SJSA1 (cell line): ENCODE results near the gene TFAP2D. TPM values are rescaled to one million over a fixed set of nuclear protein-coding genes. Genes with fewer than 3 reads are reported as not detected.

Experiments
- DNase-seq, 2 experiments: peaks; one replicate each; pipeline ENCODE4 v3.0.0-alpha.2; 2015 to 2020; ENCODE audit warnings: low spot score in 2 of 2, low read depth in 1 of 2
- H3K27ac ChIP-seq: fragments of 250-450 bp; sonication (Bioruptor Pico); 2 replicates; pipeline ENCODE4 v1.5.1; 2020; ENCODE audit warnings: mild to moderate bottlenecking, moderate library complexity
- H3K27me3 ChIP-seq: fragments of 250-450 bp; sonication (Bioruptor Pico); replicated peaks from 2 replicates; pipeline ENCODE4 v1.5.1; 2020; ENCODE audit warnings: mild to moderate bottlenecking, moderate library complexity
- H3K36me3 ChIP-seq: fragments of 250-450 bp; sonication (Bioruptor Pico); 2 replicates; pipeline ENCODE4 v1.5.1; 2020; ENCODE audit warnings: mild to moderate bottlenecking
- H3K4me1 ChIP-seq: fragments of 250-450 bp; sonication (Bioruptor Pico); replicated peaks from 2 replicates; pipeline ENCODE4 v1.6.1; 2021; ENCODE audit warnings: mild to moderate bottlenecking
- H3K4me3 ChIP-seq: fragments of 250-450 bp; sonication (Bioruptor Pico); 2 replicates; pipeline ENCODE4 v1.5.1; 2020; ENCODE audit warnings: mild to moderate bottlenecking
- H3K9me3 ChIP-seq: fragments of 250-450 bp; sonication (Bioruptor Pico); replicated peaks from 2 replicates; pipeline ENCODE4 v1.5.1; 2020; ENCODE audit warnings: mild to moderate bottlenecking
- total RNA-seq: library from RNA; depleted of rRNA; stranded (reverse); fragments of >200 nt; shearing (Covaris generic); gene quantifications from 2 replicates; pipeline ENCODE4 v1.2.3, GENCODE V29; 2014; rRNA removed

Gene TFAP2D
- total RNA-seq, 1 experiment from 2014 or later = not detected

GRCh38 chr6:50818020-50818419, 104.7 kb downstream of the TFAP2D start:
- Histone ChIP-seq H3K4me1 (peaks cover 4% of the 10 kb centered on the region; the same call in 1 of the 2 replicates), H3K27ac (no peak overlapping the region), H3K4me3 (no peak overlapping the region), H3K27me3 (peaks cover 68% of the 10 kb centered on the region), H3K36me3 (no peaks in the 10 kb centered on the region), H3K9me3 (no peaks in the 10 kb centered on the region)
- DNase-seq = no peak

- H3K4me3 ChIP-seq = no peak within 1 kb of the TSS
Measured at GRCh38 chr6:50818673-50819072, 105.3 kb downstream of the TFAP2D start, which contains the start of gene TFAP2B. TFAP2B (plus strand) TSS chr6:50818871; CDS start chr6:50818892, 21 bp downstream.

GRCh38 chr6:50819466-50819903, 106.2 kb downstream of the TFAP2D start:
- Histone ChIP-seq H3K27ac (no peak overlapping the region), H3K27me3 (peaks cover 79% of the 10 kb centered on the region), H3K9me3 (no peaks in the 10 kb centered on the region), H3K36me3 (no peaks in the 10 kb centered on the region), H3K4me3 (no peak overlapping the region), H3K4me1 (peaks cover 4% of the 10 kb centered on the region; the same call in 1 of the 2 replicates)
- no peak for DNase-seq

More at GRCh38 chr6:50818673-50819072, 105.3 kb downstream of the TFAP2D start, which contains the start of gene TFAP2B:
- Histone ChIP-seq H3K27me3 (peaks cover 71% of the 10 kb centered on the region), H3K9me3 (no peaks in the 10 kb centered on the region), H3K4me1 (peaks cover 4% of the 10 kb centered on the region; the same call in 1 of the 2 replicates), H3K36me3 (no peaks in the 10 kb centered on the region), H3K27ac (no peak within 1 kb of the TSS)
- no peak for DNase-seq

GRCh38 chr6:50819904-50820868, 106.9 kb downstream of the TFAP2D start:
- Histone ChIP-seq H3K36me3 (no peaks in the 10 kb centered on the region), H3K9me3 (no peaks in the 10 kb centered on the region), H3K27me3 (peaks cover 85% of the 10 kb centered on the region), H3K27ac (no peak overlapping the region), H3K4me1 (peaks cover 4% of the 10 kb centered on the region; the same call in 1 of the 2 replicates), H3K4me3 (no peak overlapping the region)
- DNase-seq = no peak

- H3K4me1 ChIP-seq = peaks cover 4% of the 10 kb centered on the region; the same call in 1 of the 2 replicates
- peaks cover 91% of the 10 kb centered on the region for H3K27me3 ChIP-seq
- H3K4me3 ChIP-seq = no peak overlapping the region
- no peaks in the 10 kb centered on the region for H3K9me3 ChIP-seq
- no peaks in the 10 kb centered on the region for H3K36me3 ChIP-seq
- H3K27ac ChIP-seq = no peak overlapping the region
- DNase-seq = no peak
Measured at GRCh38 chr6:50820869-50821264, 107.5 kb downstream of the TFAP2D start.

- no peak overlapping the region for H3K27ac ChIP-seq
- peaks cover 92% of the 10 kb centered on the region for H3K27me3 ChIP-seq
Measured at GRCh38 chr6:50821441-50822077, 108.2 kb downstream of the TFAP2D start.

GRCh38 chr6:50822078-50822476, 108.8 kb downstream of the TFAP2D start:
- peaks cover 92% of the 10 kb centered on the region for H3K27me3 ChIP-seq
- DNase-seq = no peak
- H3K4me1 ChIP-seq = peaks cover 4% of the 10 kb centered on the region; the same call in 1 of the 2 replicates

More at GRCh38 chr6:50821441-50822077, 108.2 kb downstream of the TFAP2D start:
- no peak for DNase-seq
- H3K4me3 ChIP-seq = no peak overlapping the region
- no peaks in the 10 kb centered on the region for H3K9me3 ChIP-seq
- H3K4me1 ChIP-seq = peaks cover 4% of the 10 kb centered on the region; the same call in 1 of the 2 replicates
- no peaks in the 10 kb centered on the region for H3K36me3 ChIP-seq

More at GRCh38 chr6:50822078-50822476, 108.8 kb downstream of the TFAP2D start:
- no peak overlapping the region for H3K4me3 ChIP-seq
- no peak overlapping the region for H3K27ac ChIP-seq
- H3K9me3 ChIP-seq = no peaks in the 10 kb centered on the region
- H3K36me3 ChIP-seq = no peaks in the 10 kb centered on the region

Other genes starting within 250 kb of the TFAP2D start
- not detected in 2 replicates for gene TFAP2B, start 105.3 kb downstream of the TFAP2D start, total RNA-seq